GM12878 (cell line): ENCODE results near the gene TEKT3.

Experiments used
- BCLAF1 ChIP-seq: fragments of 450-650 bp; IDR thresholded peaks from 2 replicates; pipeline ENCODE4 v1.6.1; 2017; ENCODE audit warnings: antibody characterized with exemption, mild to moderate bottlenecking, moderate library complexity
- DPF2 ChIP-seq: fragments of 450-650 bp; IDR thresholded peaks from 2 replicates; pipeline ENCODE4 v1.6.1; 2017; ENCODE audit warnings: mild to moderate bottlenecking
- ELK1 ChIP-seq: IDR thresholded peaks from 2 replicates; pipeline ENCODE4 v1.6.1; 2012; ENCODE audit warnings: low read depth, low read length, improper control_type of control experiment
- TAF1 ChIP-seq: IDR thresholded peaks from 2 replicates; pipeline ENCODE4 v1.6.1; 2011; ENCODE audit warnings: mild to moderate bottlenecking, low read depth, low read length, borderline replicate concordance

GRCh38 chr17:15371376-15372130 is 30.2 kb upstream of the TEKT3 start:
- TF ChIP-seq DPF2: no peak
- no peak for TF ChIP-seq TAF1
- TF ChIP-seq ELK1: no peak
- no peak for TF ChIP-seq BCLAF1
